SK-N-SH (cell line): ENCODE results near the gene RARB.

Source experiments
- POLR2AphosphoS5 ChIP-seq: IDR thresholded peaks from 2 replicates; pipeline ENCODE4 v1.6.1; 2012; ENCODE audit warnings: low read depth, low read length
- RAD21 ChIP-seq: IDR thresholded peaks from 2 replicates; pipeline ENCODE4 v1.6.1; 2012; ENCODE audit warnings: mild to moderate bottlenecking, low read length
- TEAD4 ChIP-seq: IDR thresholded peaks from 2 replicates; pipeline ENCODE4 v1.4.0; 2012; ENCODE audit warnings: mild to moderate bottlenecking, borderline replicate concordance; ENCODE audit not compliant: insufficient read depth
- YY1 ChIP-seq: IDR thresholded peaks from 2 replicates; pipeline ENCODE4 v1.4.0; 2012; ENCODE audit warnings: low read depth, mild to moderate bottlenecking
- TF ChIP-seq, protein P1 (sequence below): fragments of 200-600 bp; sonication (generic); IDR thresholded peaks from 2 replicates; pipeline ENCODE4 v1.6.1; 2017; ENCODE audit warnings: antibody characterized with exemption, mild to moderate bottlenecking, moderate library complexity
- TF ChIP-seq, protein P2 (sequence below): IDR thresholded peaks from 2 replicates; pipeline ENCODE4 v1.4.0; 2012; ENCODE audit warnings: low read depth

DNA sequence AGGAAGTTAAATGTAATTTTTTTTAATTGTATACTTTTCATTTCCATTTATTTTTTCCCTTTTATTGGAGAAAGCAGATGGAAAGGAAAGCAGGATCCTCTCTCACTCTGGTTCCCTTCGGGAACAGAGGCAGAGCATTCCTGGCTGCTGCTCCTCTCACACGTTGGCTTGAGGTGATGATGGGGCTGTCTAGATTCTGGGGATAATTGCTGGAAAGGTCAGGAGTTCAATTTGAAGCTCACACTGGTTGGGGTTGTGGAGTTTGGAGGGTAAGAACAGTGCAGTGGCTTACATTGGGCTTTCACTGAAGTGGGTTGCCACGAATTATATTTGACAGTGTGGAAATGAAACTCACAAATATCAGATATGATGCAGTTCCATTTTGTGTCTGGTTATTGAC lies 57.6 kb downstream of the RARB start:
- TF ChIP-seq RAD21 (no peak), YY1 (no peak), POLR2AphosphoS5 (no peak), TEAD4 (no peak)
- TF ChIP-seq, protein P1, sequence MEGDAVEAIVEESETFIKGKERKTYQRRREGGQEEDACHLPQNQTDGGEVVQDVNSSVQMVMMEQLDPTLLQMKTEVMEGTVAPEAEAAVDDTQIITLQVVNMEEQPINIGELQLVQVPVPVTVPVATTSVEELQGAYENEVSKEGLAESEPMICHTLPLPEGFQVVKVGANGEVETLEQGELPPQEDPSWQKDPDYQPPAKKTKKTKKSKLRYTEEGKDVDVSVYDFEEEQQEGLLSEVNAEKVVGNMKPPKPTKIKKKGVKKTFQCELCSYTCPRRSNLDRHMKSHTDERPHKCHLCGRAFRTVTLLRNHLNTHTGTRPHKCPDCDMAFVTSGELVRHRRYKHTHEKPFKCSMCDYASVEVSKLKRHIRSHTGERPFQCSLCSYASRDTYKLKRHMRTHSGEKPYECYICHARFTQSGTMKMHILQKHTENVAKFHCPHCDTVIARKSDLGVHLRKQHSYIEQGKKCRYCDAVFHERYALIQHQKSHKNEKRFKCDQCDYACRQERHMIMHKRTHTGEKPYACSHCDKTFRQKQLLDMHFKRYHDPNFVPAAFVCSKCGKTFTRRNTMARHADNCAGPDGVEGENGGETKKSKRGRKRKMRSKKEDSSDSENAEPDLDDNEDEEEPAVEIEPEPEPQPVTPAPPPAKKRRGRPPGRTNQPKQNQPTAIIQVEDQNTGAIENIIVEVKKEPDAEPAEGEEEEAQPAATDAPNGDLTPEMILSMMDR: no peak
- TF ChIP-seq, protein P2, sequence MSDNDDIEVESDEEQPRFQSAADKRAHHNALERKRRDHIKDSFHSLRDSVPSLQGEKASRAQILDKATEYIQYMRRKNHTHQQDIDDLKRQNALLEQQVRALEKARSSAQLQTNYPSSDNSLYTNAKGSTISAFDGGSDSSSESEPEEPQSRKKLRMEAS: no peak
